Measurements from ENCODE around the gene ZNF80.

DNA sequence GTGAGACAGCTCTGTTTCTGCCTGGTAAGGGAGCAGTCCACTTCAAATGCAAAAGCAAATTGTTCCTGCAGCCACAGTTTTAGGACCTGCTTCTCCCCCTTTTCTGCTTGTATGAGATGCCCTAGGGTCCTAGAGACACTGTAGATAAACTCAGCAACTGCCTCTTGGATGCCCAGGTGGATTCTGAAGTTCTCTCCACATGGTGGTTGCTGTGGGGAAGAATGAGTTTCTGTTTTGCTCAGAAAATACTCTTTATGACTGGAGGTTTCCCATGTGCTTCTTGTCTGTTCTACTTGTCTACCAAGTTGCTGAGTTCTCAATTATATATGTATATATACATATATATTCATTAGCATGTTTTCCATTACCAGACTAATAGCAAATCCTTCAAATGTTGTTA lies 5.6 kb upstream of the ZNF80 start:
- TF ChIP-seq, protein P1, sequence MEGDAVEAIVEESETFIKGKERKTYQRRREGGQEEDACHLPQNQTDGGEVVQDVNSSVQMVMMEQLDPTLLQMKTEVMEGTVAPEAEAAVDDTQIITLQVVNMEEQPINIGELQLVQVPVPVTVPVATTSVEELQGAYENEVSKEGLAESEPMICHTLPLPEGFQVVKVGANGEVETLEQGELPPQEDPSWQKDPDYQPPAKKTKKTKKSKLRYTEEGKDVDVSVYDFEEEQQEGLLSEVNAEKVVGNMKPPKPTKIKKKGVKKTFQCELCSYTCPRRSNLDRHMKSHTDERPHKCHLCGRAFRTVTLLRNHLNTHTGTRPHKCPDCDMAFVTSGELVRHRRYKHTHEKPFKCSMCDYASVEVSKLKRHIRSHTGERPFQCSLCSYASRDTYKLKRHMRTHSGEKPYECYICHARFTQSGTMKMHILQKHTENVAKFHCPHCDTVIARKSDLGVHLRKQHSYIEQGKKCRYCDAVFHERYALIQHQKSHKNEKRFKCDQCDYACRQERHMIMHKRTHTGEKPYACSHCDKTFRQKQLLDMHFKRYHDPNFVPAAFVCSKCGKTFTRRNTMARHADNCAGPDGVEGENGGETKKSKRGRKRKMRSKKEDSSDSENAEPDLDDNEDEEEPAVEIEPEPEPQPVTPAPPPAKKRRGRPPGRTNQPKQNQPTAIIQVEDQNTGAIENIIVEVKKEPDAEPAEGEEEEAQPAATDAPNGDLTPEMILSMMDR (optimal IDR thresholded peaks at IDR 0.05 in 1 of 3, IDR thresholded peaks at IDR 0.05 in 1 of 3, conservative IDR thresholded peaks at IDR 0.05 in 1 of 3; ENCODE audit: extremely low read depth in 1 of 3, insufficient read depth in 2 of 3, low read length in 3 of 3) = no peak
- no peak for TF ChIP-seq EZH2 (IDR thresholded peaks at IDR 0.05; ENCODE audit: low read length)

Data from keratinocyte (primary cell).